K562 (cell line): ENCODE measurements around the gene AGPAT3. TPM values are rescaled to one million over a fixed set of nuclear protein-coding genes. Genes with fewer than 3 reads are reported as not detected.

ENCODE experiments used
- ARHGAP35 ChIP-seq: fragments of 450-650 bp; IDR thresholded peaks from 2 replicates; pipeline ENCODE4 v1.6.1; 2018; ENCODE audit not compliant: partially characterized antibody
- BRD4 ChIP-seq: fragments of 200-600 bp; sonication (generic); IDR thresholded peaks from 2 replicates; pipeline ENCODE4 v1.6.1; 2017; ENCODE audit warnings: inconsistent platforms
- JUNB ChIP-seq: fragments of 450-650 bp; formaldehyde crosslinking; conservative IDR thresholded peaks from 2 replicates; pipeline ENCODE4 v1.4.0; 2020; ENCODE audit warnings: mild to moderate bottlenecking
- MBD1 ChIP-seq: fragments of 250-450 bp; sonication (Bioruptor Pico); IDR thresholded peaks from 2 replicates; pipeline ENCODE4 v1.8.0; 2022; ENCODE audit warnings: inconsistent platforms
- MYBL2 ChIP-seq, 2 experiments: fragments of 450-650 bp in 1 of 2; sonication (generic) in 1 of 2; formaldehyde crosslinking in 1 of 2; IDR thresholded peaks; 2 replicates each; pipeline versions ENCODE4 v1.6.1 to v1.8.1; 2017 to 2022; ENCODE audit warnings: borderline replicate concordance in 1 of 2, inconsistent platforms in 1 of 2, low read depth in 1 of 2, mild to moderate bottlenecking in 1 of 2, missing genetic modification reagents in 1 of 2, moderate library complexity in 1 of 2
- PRDM10 ChIP-seq: fragments of 450-650 bp; IDR thresholded peaks from 2 replicates; pipeline ENCODE4 v1.6.1; 2018; ENCODE audit not compliant: partially characterized antibody
- PURB ChIP-seq: sonication (generic); formaldehyde crosslinking; IDR thresholded peaks from 2 replicates; pipeline ENCODE4 v1.9.0; 2021; ENCODE audit warnings: low read depth, mild to moderate bottlenecking, missing genetic modification reagents
- REST ChIP-seq, 2 experiments: fragments of 450-650 bp; formaldehyde crosslinking in 1 of 2; IDR thresholded peaks; 2 replicates each; pipeline versions ENCODE4 v1.4.0 to v1.6.1; 2014 to 2020; ENCODE audit warnings: mild to moderate bottlenecking in 2 of 2, borderline replicate concordance in 1 of 2, low read depth in 1 of 2
- TCF3 ChIP-seq: sonication (generic); formaldehyde crosslinking; IDR thresholded peaks from 2 replicates; pipeline ENCODE4 v1.4.0; 2020; ENCODE audit warnings: mild to moderate bottlenecking, missing genetic modification reagents
- ZFPM2 ChIP-seq: fragments of 250-450 bp; sonication (Bioruptor Pico); IDR thresholded peaks from 2 replicates; pipeline ENCODE4 v1.5.1; 2022; ENCODE audit warnings: mild to moderate bottlenecking
- ZNF184 ChIP-seq: sonication (generic); formaldehyde crosslinking; IDR thresholded peaks from 2 replicates; pipeline ENCODE4 v1.5.0; 2020; ENCODE audit warnings: missing genetic modification reagents
- ZNF79 ChIP-seq: fragments of 250-450 bp; sonication (Bioruptor Pico); IDR thresholded peaks from 2 replicates; pipeline ENCODE4 v1.4.0; 2020; ENCODE audit warnings: low read depth, mild to moderate bottlenecking, moderate library complexity
- polyA plus RNA-seq, 8 experiments: library from polyadenylated mRNA; depleted of rRNA in 4 of 8; stranded (reverse) in 5 of 8; unstranded in 3 of 8; fragments of >200 nt; fragmentation: Nextera tagmentation in 2 of 8; fragmentation: Illumina TruSeq in 1 of 8; extraction: Ambion mirVana in 2 of 8; extraction: Trizol in 1 of 8; gene quantifications; 2 replicates each; pipeline versions ENCODE4 v1.2.1 to v1.2.3, GENCODE V29; 2011 to 2014; ENCODE audit warnings: inconsistent platforms in 1 of 8, missing spikeins in 1 of 8
- total RNA-seq, 7 experiments: library from RNA; depleted of rRNA in 6 of 7; stranded (reverse); fragments of >200 nt in 6 of 7; fragmentation: Illumina TruSeq in 2 of 7; extraction: Trizol in 2 of 7; gene quantifications; 2 replicates each; pipeline versions ENCODE4 v1.2.1 to v1.2.3, GENCODE V29; 2011 to 2021; ENCODE audit warnings: low replicate concordance in 1 of 7

Gene AGPAT3
- total and polyA plus RNA-seq, 9 of the 15 experiments (the other 6 are each of a cell fraction or from before 2014, with no cell fraction given), result 1.5 to 88.4 (median 35.7) TPM

- TF ChIP-seq PRDM10 (peak; percentile 22), ARHGAP35 (no peak), ZNF184 (CRISPR knock-in tag) (no peak), BRD4 (no peak), MYBL2 (IDR thresholded peaks at IDR 0.05; ENCODE audit: low read depth) (no peak), MYBL2 (CRISPR knock-in tag; IDR thresholded peaks at IDR 0.05; ENCODE audit: borderline replicate concordance) (no peak), MBD1 (no peak), PURB (CRISPR knock-in tag) (no peak), TCF3 (no peak; the same call in 1 of the 2 replicates), REST (IDR thresholded peaks at IDR 0.05; ENCODE audit: borderline replicate concordance) (peak; percentile 28; the same call in 1 of the 2 replicates), REST (CRISPR knock-in tag; IDR thresholded peaks at IDR 0.05; ENCODE audit: low read depth) (peak; percentile 85), ZFPM2 (CRISPR knock-in tag) (0 out of 2 replicates have a peak, but pooled peaks have one; percentile 30), ZNF79 (CRISPR knock-in tag) (no peak), JUNB (CRISPR knock-in tag) (no peak)
These were observed 146.8 kb downstream of the AGPAT3 start, which contains the start of gene TRAPPC10 (continued) for GRCh38 chr21:44011579-44012473.
